Left forelimb (tissue), 1 donor: ENCODE measurements around the gene HOTAIR.

ENCODE experiments used
- DNase-seq: peaks from one replicate; pipeline ENCODE4 v3.0.0-alpha.2; 2018; ENCODE audit warnings: low spot score

HOTAIR gene

GRCh38 chr12:53944209-53944608 is 30.5 kb downstream of the HOTAIR start:
- no peak for DNase-seq

GRCh38 chr12:53942467-53942997 is 32.2 kb downstream of the HOTAIR start:
- no peak for DNase-seq

- no peak for DNase-seq
Measured at GRCh38 chr12:53941750-53942149, 33.0 kb downstream of the HOTAIR start.

- peak; percentile 45 for DNase-seq
Measured at GRCh38 chr12:53941187-53941586, 33.6 kb downstream of the HOTAIR start.

- peak; percentile 52 for DNase-seq
Measured at GRCh38 chr12:53940443-53941014, 34.2 kb downstream of the HOTAIR start.

- peak; percentile 64 for DNase-seq
Measured at GRCh38 chr12:53939141-53940108, 35.3 kb downstream of the HOTAIR start.

- no peak for DNase-seq
Measured at GRCh38 chr12:53938326-53939140, 36.2 kb downstream of the HOTAIR start, which contains the start of gene HOXC13. Gene HOXC13, plus strand, starts transcription at chr12:53938831. Its CDS starts 76 bp downstream, at chr12:53938907.

- DNase-seq, result no peak
Measured at GRCh38 chr12:53937596-53938325, 37.0 kb downstream of the HOTAIR start.

GRCh38 chr12:53937099-53937498 is 37.7 kb downstream of the HOTAIR start:
- no peak for DNase-seq

GRCh38 chr12:53935383-53936341 is 39.1 kb downstream of the HOTAIR start:
- no peak for DNase-seq

GRCh38 chr12:53932915-53933314 is 41.8 kb downstream of the HOTAIR start:
- DNase-seq, result no peak

- no peak for DNase-seq
Measured at GRCh38 chr12:53931844-53932581, 42.7 kb downstream of the HOTAIR start.

- DNase-seq, result no peak
Measured at GRCh38 chr12:53930591-53931255, 44.0 kb downstream of the HOTAIR start.

GRCh38 chr12:53929527-53929926 is 45.2 kb downstream of the HOTAIR start:
- DNase-seq, result no peak

GRCh38 chr12:53928054-53928835 is 46.5 kb downstream of the HOTAIR start:
- no peak for DNase-seq

- DNase-seq, result no peak
Measured at GRCh38 chr12:53927220-53928029, 47.3 kb downstream of the HOTAIR start.
